ENCODE results near the gene PKD1.
A peak's percentile ranks its signal among the peaks of the same experiment; 100 is the strongest.

Gene PKD1

GRCh38 chr16:2040787-2041522, 94.7 kb downstream of the PKD1 start:
- peak; percentile 75 for DNase-seq (ENCODE audit: low read depth)
- no peak overlapping the region for H3K4me3 ChIP-seq (ENCODE audit: low read length)
- TF ChIP-seq CTCF (IDR thresholded peaks at IDR 0.05; ENCODE audit: insufficient read depth, low read depth, low read length, missing control alignments), result no peak

- no peak overlapping the region for H3K4me3 ChIP-seq (ENCODE audit: low read length)
- TF ChIP-seq CTCF (IDR thresholded peaks at IDR 0.05; ENCODE audit: insufficient read depth, low read depth, low read length, missing control alignments), result no peak
- DNase-seq (ENCODE audit: low read depth), result no peak
Observed at GRCh38 chr16:2040041-2040786, 95.5 kb downstream of the PKD1 start.

- no peak for TF ChIP-seq CTCF (IDR thresholded peaks at IDR 0.05; ENCODE audit: insufficient read depth, low read depth, low read length, missing control alignments)
- no peak overlapping the region for H3K4me3 ChIP-seq (ENCODE audit: low read length)
Observed at GRCh38 chr16:2039274-2040031, 96.2 kb downstream of the PKD1 start.

More at GRCh38 chr16:2039274-2040031, 96.2 kb downstream of the PKD1 start:
- peak; percentile 43 for DNase-seq (ENCODE audit: low read depth)
